ENCODE measurements around the gene FNDC1.
A peak's percentile ranks its signal among the peaks of the same experiment; 100 is the strongest.

The FNDC1 gene

GRCh38 chr6:159170999-159171712, 2.0 kb downstream of the FNDC1 start:
- Mint-ChIP-seq H3K4me3 (no peak overlapping the region), H3K9me3 (no peaks in the 10 kb centered on the region), H3K36me3 (ENCODE audit: low read depth) (no peaks in the 10 kb centered on the region), H3K4me1 (ENCODE audit: low read depth) (peaks cover 37% of the 10 kb centered on the region), H3K27me3 (peaks cover 83% of the 10 kb centered on the region), H3K27ac (no peak overlapping the region)
- intact Hi-C loops (cut with micrococcal nuclease), result loop anchor here (5.0 kb wide), 1 partner anchor 291 kb away; no protein-coding TSS in a partner anchor

GRCh38 chr6:159172091-159172491, 2.9 kb downstream of the FNDC1 start:
- Mint-ChIP-seq H3K9me3 (no peaks in the 10 kb centered on the region), H3K4me3 (no peak overlapping the region), H3K4me1 (ENCODE audit: low read depth) (peaks cover 31% of the 10 kb centered on the region), H3K27me3 (peaks cover 82% of the 10 kb centered on the region), H3K27ac (no peak overlapping the region), H3K36me3 (ENCODE audit: low read depth) (no peaks in the 10 kb centered on the region)
- intact Hi-C loops (cut with micrococcal nuclease), result loop anchor here (5.0 kb wide), 1 partner anchor 290 kb away; no protein-coding TSS in a partner anchor

GRCh38 chr6:159174263-159174969, 5.2 kb downstream of the FNDC1 start:
- Mint-ChIP-seq H3K27ac (no peak overlapping the region), H3K27me3 (peaks cover 72% of the 10 kb centered on the region), H3K4me3 (no peak overlapping the region), H3K9me3 (no peaks in the 10 kb centered on the region), H3K4me1 (ENCODE audit: low read depth) (peaks cover 23% of the 10 kb centered on the region), H3K36me3 (ENCODE audit: low read depth) (no peaks in the 10 kb centered on the region)
- intact Hi-C loops (cut with micrococcal nuclease), result loop anchor here (1.0 to 5.0 kb wide), 2 partner anchors 288 to 480 kb away; no protein-coding TSS in a partner anchor

- Mint-ChIP-seq H3K36me3 (ENCODE audit: low read depth) (no peaks in the 10 kb centered on the region), H3K27ac (no peak overlapping the region), H3K4me3 (no peak overlapping the region), H3K9me3 (no peaks in the 10 kb centered on the region), H3K27me3 (peaks cover 52% of the 10 kb centered on the region), H3K4me1 (ENCODE audit: low read depth) (peaks cover 15% of the 10 kb centered on the region)
- intact Hi-C loops (cut with micrococcal nuclease), result no loop called here
Observed at GRCh38 chr6:159176913-159177312, 7.7 kb downstream of the FNDC1 start.

GRCh38 chr6:159178847-159179246, 9.6 kb downstream of the FNDC1 start:
- Mint-ChIP-seq H3K27me3 (peaks cover 47% of the 10 kb centered on the region), H3K4me3 (no peak overlapping the region), H3K4me1 (ENCODE audit: low read depth) (peaks cover 19% of the 10 kb centered on the region), H3K27ac (no peak overlapping the region), H3K9me3 (no peaks in the 10 kb centered on the region), H3K36me3 (ENCODE audit: low read depth) (no peaks in the 10 kb centered on the region)
- intact Hi-C loops (cut with micrococcal nuclease), result no loop called here

GRCh38 chr6:159180001-159180400, 10.8 kb downstream of the FNDC1 start:
- H3K4me3 Mint-ChIP-seq, result no peak overlapping the region
- peaks cover 14% of the 10 kb centered on the region for H3K4me1 Mint-ChIP-seq (ENCODE audit: low read depth)
- H3K9me3 Mint-ChIP-seq, result no peaks in the 10 kb centered on the region
- intact Hi-C loops (cut with micrococcal nuclease), result no loop called here
- no peaks in the 10 kb centered on the region for H3K36me3 Mint-ChIP-seq (ENCODE audit: low read depth)
- H3K27me3 Mint-ChIP-seq, result peaks cover 40% of the 10 kb centered on the region
- H3K27ac Mint-ChIP-seq, result no peak overlapping the region

- peak overlapping the region; percentile 16 for H3K27ac Mint-ChIP-seq
- H3K27me3 Mint-ChIP-seq, result peaks cover 37% of the 10 kb centered on the region
- H3K36me3 Mint-ChIP-seq (ENCODE audit: low read depth), result no peaks in the 10 kb centered on the region
- H3K9me3 Mint-ChIP-seq, result peaks cover 9% of the 10 kb centered on the region
- intact Hi-C loops (cut with micrococcal nuclease), result no loop called here
- H3K4me3 Mint-ChIP-seq, result no peak overlapping the region
- H3K4me1 Mint-ChIP-seq (ENCODE audit: low read depth), result peaks cover 14% of the 10 kb centered on the region
Observed at GRCh38 chr6:159181914-159182313, 12.7 kb downstream of the FNDC1 start.

DNA sequence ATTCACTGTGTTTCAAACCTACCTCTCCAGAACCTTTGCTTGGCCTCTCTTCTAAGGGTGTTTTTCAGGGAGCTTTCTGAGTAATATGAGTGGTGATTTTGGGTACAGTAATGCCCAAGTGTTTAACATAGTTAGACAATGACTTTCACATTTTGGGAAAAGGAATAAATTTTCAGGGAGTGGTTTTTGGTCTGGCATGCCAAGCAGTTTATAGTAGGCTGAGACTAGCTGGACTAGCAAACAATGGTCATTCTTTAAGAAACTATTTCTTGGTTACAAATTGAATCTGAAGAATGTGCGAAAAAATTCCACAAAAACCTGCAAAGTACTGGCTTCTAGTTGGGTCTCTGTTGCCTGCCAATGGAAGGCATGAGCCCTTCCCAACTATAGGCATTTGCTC, 15.4 kb downstream of the FNDC1 start:
- peaks cover 14% of the 10 kb centered on the region for H3K4me1 Mint-ChIP-seq (ENCODE audit: low read depth)
- peaks cover 30% of the 10 kb centered on the region for H3K27me3 Mint-ChIP-seq
- no peaks in the 10 kb centered on the region for H3K36me3 Mint-ChIP-seq (ENCODE audit: low read depth)
- intact Hi-C loops (cut with micrococcal nuclease), result no loop called here
- H3K27ac Mint-ChIP-seq, result no peak overlapping the region
- H3K4me3 Mint-ChIP-seq, result no peak overlapping the region
- peaks cover 9% of the 10 kb centered on the region for H3K9me3 Mint-ChIP-seq

GRCh38 chr6:159190460-159190859, 21.3 kb downstream of the FNDC1 start:
- Mint-ChIP-seq H3K4me3 (no peak overlapping the region), H3K27me3 (peaks cover 16% of the 10 kb centered on the region), H3K36me3 (ENCODE audit: low read depth) (no peaks in the 10 kb centered on the region)

DNA sequence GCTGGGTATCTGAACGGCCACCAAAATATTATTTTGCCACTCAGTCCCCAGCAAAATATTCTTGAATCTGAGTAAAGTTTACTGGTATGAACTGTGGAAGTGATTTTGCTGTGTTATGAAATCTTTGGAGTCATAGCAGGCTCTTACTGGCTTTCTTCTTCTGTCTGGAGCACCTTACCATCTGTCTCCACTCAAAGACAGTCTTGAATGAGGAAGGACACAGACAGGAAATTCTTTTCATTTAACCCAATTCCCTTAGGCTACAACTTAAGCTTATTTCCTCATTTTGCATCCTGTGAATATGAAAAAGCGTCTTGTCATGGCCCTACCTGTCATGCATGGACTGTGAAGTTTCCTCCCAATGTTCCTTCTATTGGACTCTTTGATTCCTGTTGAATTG, 24.7 kb downstream of the FNDC1 start:
- Mint-ChIP-seq H3K27ac (no peak overlapping the region), H3K9me3 (no peaks in the 10 kb centered on the region), H3K36me3 (ENCODE audit: low read depth) (no peaks in the 10 kb centered on the region), H3K27me3 (peaks cover 5% of the 10 kb centered on the region), H3K4me3 (no peak overlapping the region), H3K4me1 (ENCODE audit: low read depth) (peaks cover 20% of the 10 kb centered on the region)
- intact Hi-C loops (cut with micrococcal nuclease), result no loop called here

More at GRCh38 chr6:159190460-159190859, 21.3 kb downstream of the FNDC1 start:
- Mint-ChIP-seq H3K9me3 (peaks cover 7% of the 10 kb centered on the region), H3K27ac (no peak overlapping the region), H3K4me1 (ENCODE audit: low read depth) (peaks cover 13% of the 10 kb centered on the region)
- intact Hi-C loops (cut with micrococcal nuclease), result no loop called here

DNA sequence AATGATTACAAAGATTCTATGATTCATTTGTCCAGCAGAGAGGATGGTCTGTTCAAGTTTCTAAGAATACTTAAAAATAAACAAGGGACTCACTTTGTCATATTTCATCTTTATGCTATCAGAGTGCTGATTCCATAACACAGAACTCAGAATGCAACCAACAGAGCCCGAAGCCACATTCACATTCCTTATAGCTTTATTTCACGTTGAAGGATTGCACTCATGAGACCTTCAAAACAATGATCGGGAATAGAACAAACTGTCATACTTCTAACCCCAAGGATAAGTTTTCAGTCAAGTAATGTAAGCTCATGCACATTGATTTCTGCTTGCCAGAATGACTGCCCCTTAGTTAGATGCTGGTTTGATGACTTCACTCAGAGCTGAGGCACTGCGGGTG, 25.2 kb downstream of the FNDC1 start:
- Mint-ChIP-seq H3K27ac (no peak overlapping the region), H3K27me3 (peaks cover 5% of the 10 kb centered on the region), H3K9me3 (no peaks in the 10 kb centered on the region), H3K4me1 (ENCODE audit: low read depth) (peaks cover 20% of the 10 kb centered on the region), H3K36me3 (ENCODE audit: low read depth) (no peaks in the 10 kb centered on the region), H3K4me3 (no peak overlapping the region)
- intact Hi-C loops (cut with micrococcal nuclease), result no loop called here

DNA sequence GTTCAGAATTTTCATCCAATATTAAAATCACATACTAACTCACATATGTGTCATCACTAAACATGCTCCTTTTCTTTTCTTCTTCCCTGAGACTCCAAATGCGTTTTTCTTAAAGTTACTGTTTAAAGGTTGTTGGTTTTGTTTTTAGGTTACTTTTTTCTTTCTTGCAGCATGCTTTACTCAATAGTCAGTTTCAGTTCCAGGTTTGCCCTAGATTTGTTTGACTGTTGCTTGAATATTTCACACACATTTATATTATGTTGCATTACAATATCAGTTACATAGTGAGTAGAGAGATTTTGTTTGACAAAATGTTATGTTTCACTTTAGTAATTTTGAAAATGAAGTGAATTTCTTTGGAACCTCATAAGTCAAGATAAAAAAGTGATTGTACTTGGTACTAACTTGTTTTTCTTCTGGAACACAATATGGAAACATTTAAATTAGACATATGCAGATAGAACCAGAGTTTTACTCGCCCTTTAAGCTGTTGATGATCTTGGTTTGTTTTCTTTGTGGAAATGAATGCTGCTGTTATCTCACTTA, 27.3 kb downstream of the FNDC1 start:
- H3K9me3 Mint-ChIP-seq, result no peaks in the 10 kb centered on the region
- H3K4me1 Mint-ChIP-seq (ENCODE audit: low read depth), result peaks cover 21% of the 10 kb centered on the region
- no peak overlapping the region for H3K4me3 Mint-ChIP-seq
- intact Hi-C loops (cut with micrococcal nuclease), result no loop called here
- H3K27me3 Mint-ChIP-seq, result peaks cover 5% of the 10 kb centered on the region
- H3K27ac Mint-ChIP-seq, result no peak overlapping the region
- H3K36me3 Mint-ChIP-seq (ENCODE audit: low read depth), result no peaks in the 10 kb centered on the region

- H3K9me3 Mint-ChIP-seq, result no peaks in the 10 kb centered on the region
- intact Hi-C loops (cut with micrococcal nuclease), result no loop called here
- H3K36me3 Mint-ChIP-seq (ENCODE audit: low read depth), result no peaks in the 10 kb centered on the region
- H3K27me3 Mint-ChIP-seq, result peaks cover 5% of the 10 kb centered on the region
- peaks cover 22% of the 10 kb centered on the region for H3K4me1 Mint-ChIP-seq (ENCODE audit: low read depth)
- no peak overlapping the region for H3K4me3 Mint-ChIP-seq
- no peak overlapping the region for H3K27ac Mint-ChIP-seq
Observed at GRCh38 chr6:159197251-159197650, 28.1 kb downstream of the FNDC1 start.

- H3K4me1 Mint-ChIP-seq (ENCODE audit: low read depth), result peaks cover 18% of the 10 kb centered on the region
- no peaks in the 10 kb centered on the region for H3K9me3 Mint-ChIP-seq
- H3K27me3 Mint-ChIP-seq, result peaks cover 2% of the 10 kb centered on the region
- no peaks in the 10 kb centered on the region for H3K36me3 Mint-ChIP-seq (ENCODE audit: low read depth)
- intact Hi-C loops (cut with micrococcal nuclease), result no loop called here
- H3K27ac Mint-ChIP-seq, result no peak overlapping the region
- H3K4me3 Mint-ChIP-seq, result no peak overlapping the region
Observed at GRCh38 chr6:159201336-159201735, 32.1 kb downstream of the FNDC1 start.

Measured in dendritic cell treated with granulocyte-macrophage colony-stimulating factor and Interleukin-4, amounts not matched to agents 40 ng/mL and 50 ng/mL, for 4 days (primary cell).